ENCODE results near the gene MAP4K1.
A peak's percentile ranks its signal among the peaks of the same experiment; 100 is the strongest.
"Not testable (repeated sequence)": the region's sequence is repeated elsewhere in the genome, so short reads cannot be mapped to it uniquely, and the experiment has no call there.

Gene MAP4K1

GRCh38 chr19:38619361-38620174 is 1.8 kb upstream of the MAP4K1 start:
- no peak for DNase-seq

- peak; percentile 98 for DNase-seq
These were observed 1.0 kb upstream of the MAP4K1 start, which contains the start of gene EIF3K for GRCh38 chr19:38618590-38619360. Gene EIF3K (plus strand): TSS chr19:38619188. CDS start chr19:38619269, 81 bp downstream.

GRCh38 chr19:38617283-38617763 is 430 bp downstream of the MAP4K1 start:
- DNase-seq, result no peak

- DNase-seq, result no peak
These were observed 1.5 kb downstream of the MAP4K1 start for GRCh38 chr19:38616265-38616664.

- no peak for DNase-seq
These were observed 2.7 kb downstream of the MAP4K1 start for GRCh38 chr19:38615007-38615581.

- DNase-seq, result no peak
These were observed 3.5 kb downstream of the MAP4K1 start for GRCh38 chr19:38614289-38614688.

GRCh38 chr19:38606131-38606530 is 11.6 kb downstream of the MAP4K1 start:
- DNase-seq, result no peak

GRCh38 chr19:38602856-38603255 is 14.9 kb downstream of the MAP4K1 start:
- DNase-seq, result not testable (repeated sequence)

- no peak for DNase-seq
These were observed 18.0 kb downstream of the MAP4K1 start for GRCh38 chr19:38599722-38600121.

- no peak for DNase-seq
These were observed 20.7 kb downstream of the MAP4K1 start for GRCh38 chr19:38597075-38597474.

- no peak for DNase-seq
These were observed 21.4 kb downstream of the MAP4K1 start for GRCh38 chr19:38596057-38596981.

GRCh38 chr19:38592940-38593339 is 24.8 kb downstream of the MAP4K1 start:
- DNase-seq, result no peak

- no peak for DNase-seq
These were observed 29.7 kb downstream of the MAP4K1 start for GRCh38 chr19:38588041-38588440.

- DNase-seq, result no peak
These were observed 30.2 kb downstream of the MAP4K1 start for GRCh38 chr19:38587562-38587961.

- DNase-seq, result no peak
These were observed 33.8 kb downstream of the MAP4K1 start for GRCh38 chr19:38583985-38584305.

- DNase-seq, result no peak
These were observed 34.4 kb downstream of the MAP4K1 start for GRCh38 chr19:38583219-38583984.

- no peak for DNase-seq
These were observed 37.7 kb downstream of the MAP4K1 start for GRCh38 chr19:38580080-38580479.

- DNase-seq, result not testable (repeated sequence)
These were observed 38.4 kb downstream of the MAP4K1 start for GRCh38 chr19:38579304-38579703.

- no peak for DNase-seq
These were observed 39.9 kb downstream of the MAP4K1 start for GRCh38 chr19:38577826-38578225.

- DNase-seq, result no peak
These were observed 46.1 kb downstream of the MAP4K1 start for GRCh38 chr19:38571682-38572081.

- DNase-seq, result no peak
These were observed 48.3 kb downstream of the MAP4K1 start for GRCh38 chr19:38569368-38569983.
